ENCODE results near the gene BCKDHA.

The BCKDHA gene

DNA sequence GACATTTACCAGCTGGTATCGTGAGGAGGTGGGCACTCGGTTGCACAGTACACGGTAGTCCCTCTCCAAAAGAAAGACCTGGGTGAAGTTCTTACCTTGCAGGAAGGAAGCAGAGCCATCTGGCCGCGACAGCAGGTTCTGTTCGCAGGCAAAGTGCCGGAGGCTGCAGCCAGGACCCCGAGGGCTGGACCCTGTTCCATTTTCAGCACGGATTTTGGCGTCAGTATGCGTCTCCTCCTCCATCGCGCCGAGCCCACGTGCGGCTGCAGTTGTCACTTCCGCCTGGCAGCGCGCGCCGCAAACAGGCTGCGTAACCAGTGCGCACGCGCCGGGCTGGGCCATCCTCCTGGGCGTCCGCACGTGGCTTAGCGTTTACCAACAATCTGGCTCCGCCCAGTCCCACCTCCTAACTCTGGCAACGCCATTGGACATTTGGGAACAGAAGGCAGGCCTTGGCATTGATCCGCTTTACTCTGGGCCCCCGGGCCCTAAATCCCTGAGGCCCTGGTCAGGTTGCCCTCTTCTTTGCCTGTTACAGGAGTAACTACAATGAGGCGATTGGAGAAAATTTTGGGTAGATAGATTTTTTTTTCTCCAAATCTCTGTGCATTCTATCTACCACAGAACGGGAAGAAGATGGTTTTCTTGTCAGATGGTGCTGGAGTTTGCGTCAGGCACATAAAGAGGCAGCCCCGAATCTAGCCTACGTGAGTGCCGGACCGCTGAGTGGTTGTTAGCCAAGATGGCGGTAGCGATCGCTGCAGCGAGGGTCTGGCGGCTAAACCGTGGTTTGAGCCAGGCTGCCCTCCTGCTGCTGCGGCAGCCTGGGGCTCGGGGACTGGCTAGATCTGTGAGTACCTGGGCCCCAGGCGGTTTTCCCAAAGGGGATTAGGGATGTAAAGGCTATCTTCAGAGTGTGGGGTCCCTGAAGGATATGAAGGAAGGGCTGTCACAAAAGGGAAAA lies at the start of gene BCKDHA, which contains the start of gene EXOSC5:
BCKDHA (plus strand) TSS at position 733 of the 964 bp plus-strand sequence; CDS start at position 743, 10 bp downstream.
EXOSC5 (minus strand) TSS at position 274 of the 964 bp plus-strand sequence; CDS start at position 243, 31 bp downstream.
- DNase-seq (ENCODE audit: low spot score) = peak; percentile 100

DNA sequence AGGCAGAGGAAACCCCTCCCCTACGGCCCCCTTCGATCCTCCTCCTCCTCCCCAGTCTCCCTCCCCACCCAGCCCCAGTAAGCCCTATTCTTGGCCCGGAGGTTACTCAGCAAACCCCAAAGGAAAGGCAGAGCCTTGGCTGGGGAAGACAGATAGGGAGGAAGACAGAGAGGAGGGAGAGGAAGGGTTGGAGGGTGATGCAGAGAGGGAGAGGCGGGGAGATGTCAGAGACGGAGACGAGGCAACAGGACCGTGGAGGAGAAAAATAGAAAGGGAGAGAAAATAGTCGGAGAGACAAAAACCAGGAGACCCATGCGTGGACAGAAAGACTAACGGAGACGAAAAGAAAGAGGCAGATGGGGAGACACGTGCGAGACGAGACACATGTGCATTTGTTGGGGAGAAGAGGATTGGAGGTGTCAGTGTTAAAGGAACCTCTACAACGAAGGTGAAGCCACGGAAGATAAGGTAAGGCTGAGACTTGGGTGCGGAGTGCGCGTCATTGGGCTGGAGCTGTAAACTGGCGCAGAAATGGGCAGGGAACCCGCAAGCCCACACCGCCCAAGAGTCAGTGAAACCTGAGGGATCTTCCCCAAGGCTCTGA lies 46.8 kb upstream of the BCKDHA start:
- DNase-seq (ENCODE audit: low spot score) = peak; percentile 39

DNA sequence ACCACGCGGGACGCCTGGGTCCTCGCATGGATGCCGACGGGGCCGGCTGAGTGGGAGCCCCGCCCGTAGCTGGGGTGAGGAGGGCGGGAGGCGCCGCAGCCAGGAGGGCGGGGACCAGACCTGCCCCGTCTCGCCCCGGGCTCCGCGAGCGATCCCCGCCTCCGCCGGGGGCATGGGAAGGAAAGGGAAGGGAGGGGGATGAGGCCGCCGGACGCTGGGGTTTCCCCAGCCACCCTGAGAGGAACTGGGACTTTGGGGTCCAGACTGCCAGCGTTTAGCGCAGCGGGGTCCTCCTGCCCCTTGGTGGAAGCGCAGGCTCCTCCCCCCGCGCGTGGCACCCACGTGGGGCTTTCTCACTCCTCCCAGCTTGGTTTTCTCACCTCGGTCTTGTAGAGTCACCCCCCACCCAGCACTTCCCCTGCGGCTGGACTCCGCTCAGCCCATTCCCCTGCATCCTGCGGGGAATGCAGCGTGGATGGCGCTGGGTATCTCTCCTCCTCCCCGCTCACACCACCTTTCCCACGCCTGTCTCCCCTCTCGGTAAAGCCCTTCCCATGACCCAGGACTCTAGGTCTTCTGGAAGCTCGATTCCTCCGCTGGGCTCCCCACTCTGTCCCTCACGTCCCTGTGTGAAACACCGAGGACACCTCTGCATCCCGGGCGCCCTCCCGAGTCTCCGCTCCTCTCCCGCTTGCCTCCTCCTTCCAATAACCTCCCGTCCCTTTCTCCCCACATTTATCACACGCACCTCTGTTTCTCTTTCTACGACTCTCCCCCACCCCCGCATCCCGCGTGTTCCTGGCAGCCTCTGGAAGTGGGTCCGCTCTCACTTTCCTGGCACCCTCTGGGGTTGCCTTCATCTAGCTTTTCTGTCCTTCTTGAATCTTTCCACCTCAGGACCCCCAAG lies 46.0 kb upstream of the BCKDHA start:
- peak; percentile 60 for DNase-seq (ENCODE audit: low spot score)

DNA sequence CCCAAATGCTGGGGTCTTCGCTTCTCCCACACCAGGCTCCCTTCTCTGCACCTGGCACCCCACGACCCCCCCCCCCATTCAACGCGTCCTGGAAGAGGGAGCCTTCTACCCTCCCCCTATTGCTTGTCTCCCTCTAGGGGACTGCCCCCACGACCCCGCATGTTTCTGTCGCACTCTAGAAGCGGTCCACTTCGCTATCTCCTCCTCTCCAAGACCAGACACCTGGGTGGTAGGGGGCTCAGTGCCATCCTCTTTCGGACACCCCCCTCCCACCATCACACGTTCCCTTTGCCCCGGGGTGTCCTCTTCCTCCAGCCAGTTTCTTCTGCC lies 45.4 kb upstream of the BCKDHA start:
- no peak for DNase-seq (ENCODE audit: low spot score)

DNA sequence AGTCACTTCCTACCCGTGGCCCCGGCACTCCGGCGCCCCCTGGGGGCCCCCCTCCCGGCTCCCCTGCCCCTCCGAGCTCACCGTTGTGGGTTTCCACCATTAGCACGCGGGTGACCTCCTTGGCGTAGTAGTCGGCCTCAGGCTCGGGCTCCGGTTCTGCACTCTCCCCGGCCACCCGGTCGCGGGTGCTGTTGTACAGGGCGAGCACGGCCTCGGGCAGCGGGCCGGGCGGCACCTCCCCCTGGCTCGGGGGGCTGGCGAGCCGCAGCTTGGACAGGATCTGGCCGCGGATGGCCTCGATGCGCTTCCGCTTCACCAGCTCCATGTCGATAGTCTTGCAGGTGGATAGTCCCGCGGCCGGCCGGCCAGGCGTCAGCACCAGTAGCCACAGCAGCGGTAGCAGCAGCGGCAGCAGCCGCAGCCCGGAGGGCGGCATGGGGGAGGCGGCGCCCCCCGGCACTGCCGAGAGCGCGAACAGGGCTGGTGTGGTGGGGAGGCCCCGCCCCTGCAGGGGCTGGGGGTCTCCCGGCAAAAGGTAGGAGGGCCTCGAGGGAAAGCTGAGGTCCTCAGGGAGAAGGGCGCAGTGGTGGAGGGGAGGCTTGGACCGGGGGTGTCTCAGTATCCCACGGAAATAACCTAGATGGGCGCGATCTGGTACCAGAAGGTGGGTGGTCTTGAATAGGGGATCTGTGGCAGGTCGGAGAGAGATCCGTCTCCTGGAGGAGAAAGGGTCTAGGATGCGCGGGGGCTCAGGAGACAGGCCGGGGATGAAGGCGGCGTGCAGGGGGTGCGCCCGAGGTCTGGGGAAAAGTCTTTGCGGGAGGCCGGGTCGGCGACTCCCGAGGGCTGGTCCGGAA lies 44.8 kb upstream of the BCKDHA start:
- peak; percentile 54 for DNase-seq (ENCODE audit: low spot score)

DNA sequence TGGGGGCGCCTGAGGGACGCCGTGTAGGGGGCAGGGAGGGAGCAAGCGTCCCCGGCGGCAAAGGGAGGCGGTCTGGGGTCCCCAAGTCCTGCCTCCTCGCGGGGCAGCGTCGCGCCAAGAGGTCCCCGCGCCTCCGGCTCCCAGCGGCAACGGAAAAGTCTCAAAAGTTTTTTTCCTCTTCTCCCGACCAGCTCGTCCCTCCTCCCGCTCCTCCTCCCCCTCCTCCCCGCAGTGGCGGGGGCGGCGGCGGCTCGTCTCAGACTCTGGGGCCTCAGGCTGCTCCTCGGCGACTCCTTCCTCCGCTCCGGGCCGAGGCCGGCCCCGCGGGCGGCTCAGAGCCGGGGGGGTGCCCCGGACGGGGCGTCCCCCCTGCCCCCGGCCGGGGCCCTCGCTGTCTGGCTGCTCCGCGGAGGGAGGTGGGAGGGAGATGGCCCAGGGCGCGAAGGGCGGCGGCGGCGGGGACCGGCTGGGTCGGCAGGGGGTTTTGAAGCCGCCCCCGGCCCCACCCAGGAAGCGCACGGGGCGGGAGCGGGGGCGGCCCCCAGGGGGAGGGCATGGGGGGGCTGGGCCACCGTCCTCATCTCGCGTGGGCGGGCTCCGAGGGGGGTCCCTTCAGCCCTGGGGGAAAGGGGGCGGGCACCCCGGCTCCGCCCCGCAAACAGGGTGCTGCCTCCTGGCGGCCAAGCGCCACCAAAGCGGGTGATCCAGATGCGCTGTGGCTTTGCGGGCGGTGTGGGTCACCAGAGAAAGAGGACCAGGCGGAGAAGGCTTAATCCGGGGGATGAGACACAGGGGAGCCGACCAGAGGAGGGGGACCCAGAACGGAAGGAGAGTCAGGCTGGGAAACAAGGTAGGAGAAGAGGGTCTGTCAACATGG lies 43.9 kb upstream of the BCKDHA start, which contains the start of gene TGFB1:
TGFB1 (minus strand) TSS at position 457 of the 877 bp plus-strand sequence. CDS start 878 bp downstream, outside the sequence.
- DNase-seq (ENCODE audit: low spot score) = peak; percentile 70

DNA sequence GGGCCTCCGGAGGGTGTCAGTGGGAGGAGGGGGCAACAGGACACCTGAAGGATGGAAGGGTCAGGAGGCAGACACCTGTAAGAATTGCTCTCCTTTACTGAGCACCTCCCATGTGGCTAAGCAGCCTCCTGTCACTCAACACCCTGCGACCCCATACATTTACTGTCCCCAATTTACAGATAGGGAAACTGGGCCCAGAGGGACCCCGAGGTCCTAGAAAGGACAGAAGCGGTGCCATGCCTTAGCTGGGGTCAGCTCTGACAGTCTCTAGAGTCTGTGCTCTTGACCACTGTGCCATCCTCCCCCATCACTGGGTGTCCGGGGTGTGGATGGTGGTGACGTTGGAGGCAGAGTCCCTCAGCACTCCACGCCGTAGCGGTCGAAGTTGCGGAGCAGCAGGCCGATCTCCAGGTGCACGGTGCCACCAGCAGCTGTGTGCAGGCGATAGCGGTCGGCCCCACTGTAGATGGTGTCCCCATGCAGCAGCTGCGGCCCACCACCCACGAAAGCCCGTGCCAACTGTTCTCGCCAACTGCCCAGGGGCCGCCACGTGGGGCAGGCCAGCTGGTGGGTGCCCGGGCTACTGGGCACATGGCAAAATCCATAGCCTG lies 43.2 kb upstream of the BCKDHA start:
- DNase-seq (ENCODE audit: low spot score) = no peak

DNA sequence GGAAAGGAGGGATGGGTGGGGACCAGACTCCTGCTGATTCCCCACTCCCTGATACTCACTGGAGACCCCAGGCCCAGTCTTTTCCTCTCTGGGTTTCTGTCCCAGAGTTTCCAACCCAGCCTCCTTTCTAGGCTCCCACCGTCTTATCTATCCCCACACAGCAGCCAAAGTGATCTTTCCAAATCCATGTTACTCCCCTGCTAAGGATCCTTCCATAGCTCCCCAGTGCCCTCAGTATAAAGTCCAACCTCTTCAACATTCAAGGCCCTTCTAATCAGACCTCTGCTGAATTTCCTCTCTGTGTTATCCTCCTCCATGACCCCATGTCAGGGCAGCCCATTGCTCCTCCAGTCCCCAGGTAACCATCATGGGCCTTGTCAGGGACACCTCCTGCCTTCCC lies 42.6 kb upstream of the BCKDHA start:
- no peak for DNase-seq (ENCODE audit: low spot score)

DNA sequence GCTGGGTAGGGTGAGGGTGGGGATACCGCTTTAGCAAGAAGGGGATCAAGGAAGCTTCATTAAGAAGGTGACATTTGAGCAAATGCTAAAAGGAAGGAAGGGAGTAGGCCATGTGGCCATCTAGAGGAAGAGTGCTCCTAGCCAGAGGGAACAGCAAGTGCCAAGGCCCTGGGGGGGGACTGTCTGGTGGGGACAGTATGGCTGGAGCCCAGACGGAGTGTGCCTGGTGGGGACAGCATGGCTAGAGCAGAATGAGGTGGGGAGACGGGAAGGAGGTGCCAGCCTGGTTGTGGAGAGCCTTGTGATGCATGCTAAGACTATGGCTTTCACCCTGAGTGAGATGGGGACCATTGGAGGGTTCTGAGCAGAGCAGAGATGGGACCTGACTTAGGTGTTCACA lies 41.8 kb upstream of the BCKDHA start:
- DNase-seq (ENCODE audit: low spot score) = no peak

DNA sequence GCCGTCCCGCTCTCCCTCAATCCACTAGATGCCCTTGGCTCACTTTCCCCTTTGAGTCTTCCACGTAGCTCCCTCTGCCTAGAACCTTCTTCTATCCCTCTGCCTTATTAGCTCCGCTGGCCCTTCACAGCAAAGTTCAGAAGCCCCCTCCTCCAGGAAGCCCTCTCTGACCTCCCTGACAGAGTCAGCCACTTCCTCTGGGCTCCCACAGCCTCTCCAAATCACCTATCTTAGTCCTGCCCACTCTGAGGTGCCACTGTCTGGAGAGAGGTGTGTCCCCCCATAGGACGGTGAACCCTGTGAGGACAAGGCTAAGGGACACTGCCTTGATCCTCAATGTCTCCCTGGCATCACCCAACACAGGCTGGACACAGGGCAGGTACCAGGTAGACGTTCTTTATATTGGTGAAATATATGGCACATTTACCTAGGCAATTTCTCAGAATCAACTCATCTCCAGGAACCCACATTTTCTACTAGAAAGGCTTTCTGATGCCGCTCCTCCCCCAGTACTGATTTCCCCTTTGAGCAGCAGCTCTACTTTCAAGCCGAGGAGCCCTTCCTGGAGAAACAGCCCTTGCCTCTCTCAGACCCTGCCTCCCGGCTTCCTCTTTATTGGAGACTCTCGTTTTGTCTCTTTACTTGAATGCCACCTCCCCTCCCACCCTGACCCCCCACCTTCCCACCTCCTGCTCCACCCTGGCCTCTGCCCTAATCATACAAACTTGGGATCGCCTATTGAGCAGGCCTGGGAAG lies 40.5 kb upstream of the BCKDHA start:
- no peak for DNase-seq (ENCODE audit: low spot score)

DNA sequence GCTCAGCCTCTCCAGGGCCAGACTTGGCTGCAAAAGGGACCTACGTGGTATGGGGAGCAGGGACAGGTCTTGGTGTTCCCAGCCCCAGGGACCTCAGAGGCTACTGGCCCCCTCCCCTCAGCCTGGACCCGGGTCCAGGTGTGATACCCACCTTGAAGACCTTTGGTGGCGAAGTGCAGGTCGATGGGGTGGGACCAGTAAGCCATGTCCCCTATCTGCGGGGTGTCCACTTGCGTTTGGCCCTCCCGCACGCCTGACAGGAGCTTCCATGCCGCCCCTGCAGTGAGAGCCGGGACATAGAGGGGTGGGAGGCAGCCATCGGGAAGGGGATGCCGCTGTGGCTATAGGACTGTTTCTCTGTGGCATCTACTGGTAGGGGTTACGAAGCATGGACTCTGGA lies 39.9 kb upstream of the BCKDHA start:
- no peak for DNase-seq (ENCODE audit: low spot score)

DNA sequence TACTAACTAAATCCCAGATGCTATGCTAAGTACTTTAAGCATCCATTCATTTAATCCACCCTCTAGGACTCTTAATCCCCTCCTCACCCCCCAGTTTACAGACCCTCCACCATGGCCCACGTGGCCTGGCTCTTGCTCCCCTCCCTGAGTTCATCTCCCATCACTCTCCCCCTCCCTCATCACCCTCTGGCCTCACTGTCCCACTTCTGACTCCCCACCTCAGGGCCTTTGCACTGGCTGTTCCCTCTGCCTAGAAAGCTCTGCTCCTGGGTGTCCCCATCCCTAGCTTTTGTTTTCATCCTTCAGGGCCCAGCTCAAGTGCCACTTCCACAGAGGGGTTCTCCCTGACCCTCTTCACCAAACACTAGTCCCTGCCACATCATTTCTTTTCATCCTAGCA lies 37.9 kb upstream of the BCKDHA start:
- DNase-seq (ENCODE audit: low spot score) = no peak

DNA sequence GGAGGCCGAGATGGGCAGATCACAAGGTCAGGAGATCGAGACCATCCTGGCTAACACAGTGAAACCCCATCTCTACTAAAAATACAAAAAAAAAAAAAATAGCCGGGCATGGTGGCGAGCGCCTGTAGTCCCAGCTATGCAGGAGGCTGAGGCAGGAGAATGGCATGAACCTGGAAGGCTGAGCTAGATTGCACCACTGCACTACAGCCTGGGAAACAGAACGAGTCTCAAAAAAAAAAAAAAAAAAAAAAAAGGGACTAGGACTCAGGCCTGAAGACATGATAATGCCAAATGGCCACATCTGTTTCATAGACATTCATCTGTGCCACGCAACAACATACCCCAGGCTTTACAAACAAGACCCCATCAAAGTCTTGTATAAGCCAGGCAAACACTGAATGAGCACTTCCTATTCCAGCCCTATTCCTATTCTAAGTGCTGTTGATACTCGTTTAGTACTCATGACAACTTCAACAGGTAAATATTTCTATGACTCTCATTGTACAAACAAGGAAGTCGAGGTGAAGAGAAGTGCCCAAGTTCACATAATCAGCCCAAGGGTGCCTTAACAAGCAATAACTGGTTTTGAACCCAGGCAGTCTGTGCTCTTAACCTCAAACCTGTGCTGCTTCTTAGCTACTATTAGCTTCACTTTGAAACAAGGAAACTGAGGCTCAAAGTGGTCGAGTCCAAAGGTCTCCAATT lies 35.3 kb upstream of the BCKDHA start:
- DNase-seq (ENCODE audit: low spot score) = no peak

DNA sequence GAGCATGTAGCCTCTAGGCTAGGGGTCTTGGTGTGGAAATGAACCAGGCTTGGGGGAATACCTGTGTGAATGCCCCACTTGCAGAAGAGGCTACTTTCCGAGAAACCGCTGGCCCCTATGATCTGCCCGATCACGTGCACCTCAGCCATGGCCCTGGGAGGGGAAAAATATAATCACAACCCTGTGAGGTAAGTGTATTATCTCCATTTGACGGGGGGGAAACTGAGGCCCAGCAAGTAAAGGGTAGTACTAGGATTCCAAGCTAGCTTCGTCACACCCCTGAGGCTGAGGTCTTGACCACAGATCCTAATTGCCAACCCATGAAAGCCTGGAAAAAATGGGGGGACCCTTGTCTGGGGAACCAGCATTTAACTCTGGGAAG lies 34.3 kb upstream of the BCKDHA start:
- no peak for DNase-seq (ENCODE audit: low spot score)

DNA sequence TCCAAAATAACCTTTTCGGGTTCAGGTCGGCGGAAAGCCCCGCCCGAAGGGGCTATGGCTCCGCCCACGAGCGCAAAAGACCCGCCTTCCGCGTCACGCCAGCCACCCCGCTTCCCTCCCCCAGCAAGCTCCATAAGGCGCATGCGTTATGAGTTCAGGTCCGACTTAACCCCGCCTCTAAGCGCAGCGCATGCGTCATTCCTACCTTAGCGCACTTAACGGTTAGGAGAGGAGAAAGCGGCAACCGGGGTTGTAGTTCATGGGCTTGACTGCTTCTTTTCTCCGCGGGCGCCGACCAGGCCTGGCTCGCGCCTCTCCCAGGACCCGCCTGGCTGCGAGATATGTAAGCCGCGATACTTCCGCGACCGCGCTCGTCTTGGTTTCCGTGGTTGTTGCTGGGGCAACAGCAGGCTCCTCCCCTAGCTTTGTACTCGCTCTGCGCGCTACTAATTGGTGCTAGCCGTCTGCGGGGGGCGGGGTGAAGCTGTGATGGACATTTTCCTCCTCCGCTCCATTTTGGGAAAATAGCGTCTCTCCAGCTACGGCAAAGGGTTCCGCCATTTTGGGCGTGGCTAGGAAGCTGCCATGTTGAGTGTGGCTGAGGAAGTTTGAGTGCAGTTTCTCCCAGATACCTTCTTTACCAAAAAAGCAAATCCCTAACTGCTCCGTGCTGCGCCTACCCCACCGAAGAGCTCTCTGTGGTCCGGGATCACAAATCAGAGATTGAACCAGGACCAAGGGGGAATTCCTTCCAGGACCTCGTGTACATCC lies 33.7 kb upstream of the BCKDHA start, which contains the start of gene B9D2:
B9D2 (minus strand) TSS at position 397 of the 771 bp plus-strand sequence. CDS start 630 bp downstream, outside the sequence.
- peak; percentile 99 for DNase-seq (ENCODE audit: low spot score)

DNA sequence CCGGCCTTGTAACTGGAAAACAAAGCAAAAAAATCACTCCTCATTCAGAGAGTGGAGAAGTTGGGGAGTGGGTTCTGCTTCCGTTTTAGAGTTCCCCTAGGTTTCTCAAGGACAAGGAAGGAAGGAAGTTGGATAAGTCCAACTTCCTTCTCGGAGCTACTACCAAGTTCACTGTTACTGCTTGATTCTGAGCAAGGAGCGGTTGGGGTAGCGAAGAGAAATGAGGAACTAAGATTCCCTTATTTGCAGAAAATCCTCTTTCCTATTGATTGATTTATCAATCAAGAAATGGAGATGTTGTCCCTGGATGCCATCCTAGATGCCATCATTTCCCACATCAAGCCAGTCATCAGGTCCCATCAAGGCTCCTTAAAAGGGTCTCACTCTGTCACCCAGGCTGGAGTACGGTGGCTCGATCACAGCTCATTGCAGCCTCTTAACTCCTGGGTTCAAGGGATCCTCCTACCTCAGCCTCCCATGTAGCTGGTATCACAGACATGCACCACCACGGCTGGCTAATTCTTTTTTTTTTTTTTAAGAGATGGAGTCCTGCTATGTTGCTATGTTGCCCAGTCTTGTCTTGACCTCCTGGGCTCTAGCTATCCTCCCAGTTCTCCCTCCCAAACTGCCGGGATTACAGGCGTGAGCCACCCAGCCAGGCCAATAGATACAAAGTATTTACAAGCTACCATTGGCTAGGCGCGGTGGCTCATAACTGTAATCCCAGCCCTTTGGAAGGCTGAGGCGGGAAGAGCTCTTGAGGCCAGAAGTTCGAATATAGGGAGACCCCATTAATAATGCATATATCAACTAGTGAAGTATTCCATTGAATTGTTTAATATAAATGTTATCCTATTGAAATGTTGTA lies 32.9 kb upstream of the BCKDHA start:
- no peak for DNase-seq (ENCODE audit: low spot score)

Data from hematopoietic multipotent progenitor cell treated with erythropoietin and hydrocortisone succinate and interleukin-3 and kit ligand, for 15 days (in vitro differentiated cells).